CD14-positive monocyte (primary cell): ENCODE results near the gene GADD45GIP1. TPM values are rescaled to one million over a fixed set of nuclear protein-coding genes. Genes with fewer than 3 reads are reported as not detected.

Experiments
- DNase-seq, 3 donors: peaks; one replicate each; pipeline ENCODE4 v3.0.0-alpha.2; 2011 to 2022
- H2AFZ ChIP-seq: 2 replicates; pipeline ENCODE4 v1.6.0; 2012; ENCODE audit warnings: mild to moderate bottlenecking, low read depth, low read length, inconsistent platforms; ENCODE audit not compliant: insufficient read depth, poor library complexity, severe bottlenecking
- H3K27ac ChIP-seq, 2 donors: 1 replicate in 1 of 2; 2 replicates in 1 of 2; pipeline ENCODE4 v1.5.1; 2012 to 2013; ENCODE audit warnings: low read length in 2 of 2, control low read depth in 1 of 2, inconsistent platforms in 1 of 2, low read depth in 1 of 2, mild to moderate bottlenecking in 1 of 2
- H3K27me3 ChIP-seq, 2 donors: one replicate each; pipeline versions ENCODE4 v1.6.0 to v1.6.1; 2011 to 2013; ENCODE audit warnings: low read length in 2 of 2; ENCODE audit not compliant: control insufficient read depth in 2 of 2, insufficient read depth in 2 of 2
- H3K36me3 ChIP-seq, 2 donors: replicated peaks in 1 of 2; 1 replicate in 1 of 2; 2 replicates in 1 of 2; pipeline versions ENCODE4 v1.5.1 to v1.6.1; 2012 to 2013; ENCODE audit warnings: low read length in 2 of 2, control low read depth in 1 of 2, inconsistent platforms in 1 of 2, mild to moderate bottlenecking in 1 of 2; ENCODE audit not compliant: insufficient read depth in 2 of 2, control insufficient read depth in 1 of 2
- H3K4me1 ChIP-seq, 2 donors: 1 replicate in 1 of 2; 2 replicates in 1 of 2; pipeline versions ENCODE4 v1.5.1 to v1.6.1; 2012 to 2013; ENCODE audit warnings: low read length in 2 of 2, control low read depth in 1 of 2, inconsistent platforms in 1 of 2, mild to moderate bottlenecking in 1 of 2, moderate library complexity in 1 of 2; ENCODE audit not compliant: insufficient read depth in 2 of 2, control insufficient read depth in 1 of 2
- H3K4me2 ChIP-seq: replicated peaks from 2 replicates; pipeline ENCODE3; 2012; ENCODE audit warnings: low read length, moderate library complexity, mild to moderate bottlenecking; ENCODE audit not compliant: poor library complexity, severe bottlenecking; ENCODE audit errors: extremely low read depth
- H3K4me3 ChIP-seq, 3 experiments: fragments of 200-600 bp in 1 of 3; sonication (generic) in 1 of 3; replicated peaks in 1 of 3; 1 replicate in 2 of 3; 2 replicates in 1 of 3; pipeline ENCODE4 v1.5.1; 2011 to 2013; ENCODE audit warnings: low read length in 3 of 3, mild to moderate bottlenecking in 3 of 3, control low read depth in 2 of 3, low read depth in 2 of 3, inconsistent platforms in 1 of 3, moderate library complexity in 1 of 3
- H3K79me2 ChIP-seq: 2 replicates; pipeline ENCODE4 v1.6.0; 2012; ENCODE audit warnings: mild to moderate bottlenecking, control low read depth, inconsistent platforms, low read length, moderate library complexity; ENCODE audit not compliant: insufficient read depth
- H3K9ac ChIP-seq: 2 replicates; pipeline ENCODE4 v1.6.0; 2017; ENCODE audit warnings: low read length, mild to moderate bottlenecking; ENCODE audit not compliant: insufficient read depth, poor library complexity, severe bottlenecking
- H3K9me3 ChIP-seq, 2 donors: replicated peaks in 1 of 2; 1 replicate in 1 of 2; 2 replicates in 1 of 2; pipeline versions ENCODE4 v1.5.1 to v1.6.1; 2012 to 2013; ENCODE audit warnings: low read length in 2 of 2, control low read depth in 1 of 2; ENCODE audit not compliant: control insufficient read depth in 1 of 2, insufficient read depth in 1 of 2
- H4K20me1 ChIP-seq: 2 replicates; pipeline ENCODE4 v1.6.0; 2012; ENCODE audit warnings: mild to moderate bottlenecking, low read length, control low read depth, moderate library complexity; ENCODE audit not compliant: insufficient read depth
- H3K27ac Mint-ChIP-seq, 7 donors: one replicate each; pipeline ENCODE4 v1.8.0; 2020; ENCODE audit warnings: mild to moderate bottlenecking in 7 of 7, mixed read lengths in 7 of 7, moderate library complexity in 6 of 7, inconsistent platforms in 2 of 7
- H3K27me3 Mint-ChIP-seq, 3 donors: one replicate each; pipeline ENCODE4 v1.8.0; 2021 to 2022; ENCODE audit warnings: low read depth in 3 of 3, mild to moderate bottlenecking in 3 of 3, mixed read lengths in 3 of 3, moderate library complexity in 3 of 3, inconsistent platforms in 1 of 3
- H3K36me3 Mint-ChIP-seq, 2 donors: one replicate each; pipeline ENCODE4 v1.8.0; 2020; ENCODE audit warnings: mixed read lengths in 2 of 2, inconsistent platforms in 1 of 2, mild to moderate bottlenecking in 1 of 2
- H3K4me1 Mint-ChIP-seq: one replicate; pipeline ENCODE4 v1.8.0; 2020; ENCODE audit warnings: mild to moderate bottlenecking, mixed read lengths
- H3K4me3 Mint-ChIP-seq, 2 donors: one replicate each; pipeline ENCODE4 v1.8.0; 2020; ENCODE audit warnings: mild to moderate bottlenecking in 2 of 2, mixed read lengths in 2 of 2, moderate library complexity in 1 of 2
- H3K9me3 Mint-ChIP-seq, 7 donors: one replicate each; pipeline ENCODE4 v1.8.0; 2020 to 2022; ENCODE audit warnings: mixed read lengths in 7 of 7, mild to moderate bottlenecking in 6 of 7, moderate library complexity in 6 of 7, inconsistent platforms in 2 of 7
- CTCF ChIP-seq: fragments of 200-600 bp; IDR thresholded peaks from one replicate; pipeline ENCODE4 v1.8.0; 2022; ENCODE audit warnings: antibody characterized with exemption, mild to moderate bottlenecking
- WGBS: methylation state at CpG from one replicate; pipeline ENCODE4 v1.1.5; 2013; ENCODE audit warnings: missing lambda C conversion rate; ENCODE audit not compliant: insufficient coverage; 5-methylcytosine and 5-hydroxymethylcytosine counted together
- intact Hi-C, 2 donors: fragments of 100-400 bp; cut with micrococcal nuclease; formaldehyde crosslinking; loops; one replicate each; pipeline versions ENCODE4 v1.15.0 to v1.15.1; 2023
- polyA plus RNA-seq, 3 donors: library from polyadenylated mRNA; depleted of rRNA in 1 of 3; unstranded in 2 of 3; stranded (reverse) in 1 of 3; fragments of 300-500 nt in 2 of 3; fragments of >200 nt in 1 of 3; fragmentation: Illumina TruSeq in 2 of 3; gene quantifications; 1 replicate in 2 of 3; 2 replicates in 1 of 3; pipeline ENCODE4 v1.2.3, GENCODE V29; 2012 to 2021

The GADD45GIP1 gene
- polyA plus RNA-seq, 3 donors: 8.3 to 42.4 (median 31.6) TPM

- no peak overlapping the region for H2AFZ ChIP-seq
- peaks cover 0 to 4% of the 10 kb centered on the region in 2 donors for H3K9me3 ChIP-seq
- H3K4me3 ChIP-seq: no peak overlapping the region
- Mint-ChIP-seq H3K4me3 (no peak overlapping the region), H3K36me3 (no peaks in the 10 kb centered on the region), H3K9me3 (no peaks in the 10 kb centered on the region), H3K27me3 (peaks cover 1 to 4% (median 4%) of the 10 kb centered on the region in 3 donors), H3K4me1 (peaks cover 8% of the 10 kb centered on the region), H3K27ac (peak overlapping the region in 1 of 7 donors; percentile 63)
- H4K20me1 ChIP-seq: no peaks in the 10 kb centered on the region
- H3K27ac ChIP-seq: no peak overlapping the region
- 64% methylated on average over 6 of the region's 10 CpGs for whole genome bisulfite sequencing
- no peak overlapping the region for H3K9ac ChIP-seq
- H3K4me1 ChIP-seq: peaks cover 9 to 12% of the 10 kb centered on the region in 2 donors
- intact Hi-C loops: loop anchor here (5.0 to 10.0 kb wide), 2 partner anchors 33 to 50 kb away; no protein-coding TSS in a partner anchor
- peaks cover 0 to 6% of the 10 kb centered on the region in 2 donors for H3K27me3 ChIP-seq
- H3K4me2 ChIP-seq: no peak overlapping the region
- no peaks in the 10 kb centered on the region for H3K79me2 ChIP-seq
- H3K36me3 ChIP-seq: no peaks in the 10 kb centered on the region
- DNase-seq: no peak
- TF ChIP-seq CTCF: no peak
Measured at GRCh38 chr19:12984683-12985048, 27.6 kb upstream of the GADD45GIP1 start.

- intact Hi-C loops: loop anchor here (5.0 to 10.0 kb wide), 2 partner anchors 33 to 51 kb away; no protein-coding TSS in a partner anchor
- Mint-ChIP-seq H3K4me1 (peaks cover 8% of the 10 kb centered on the region), H3K27me3 (peaks cover 4 to 8% (median 6%) of the 10 kb centered on the region in 3 donors), H3K9me3 (no peaks in the 10 kb centered on the region), H3K4me3 (no peak overlapping the region), H3K36me3 (no peaks in the 10 kb centered on the region), H3K27ac (no peak overlapping the region)
- 75% methylated on average over 3 of the region's 3 CpGs for WGBS
- Histone ChIP-seq H3K79me2 (no peaks in the 10 kb centered on the region), H3K4me2 (no peak overlapping the region), H3K4me3 (no peak overlapping the region), H3K9ac (no peak overlapping the region), H3K9me3 (no peaks in the 10 kb centered on the region), H3K36me3 (no peaks in the 10 kb centered on the region), H3K27ac (no peak overlapping the region), H3K27me3 (peaks cover 0 to 6% of the 10 kb centered on the region in 2 donors), H3K4me1 (peaks cover 9 to 12% of the 10 kb centered on the region in 2 donors), H2AFZ (no peak overlapping the region), H4K20me1 (no peaks in the 10 kb centered on the region)
- no peak for DNase-seq
- no peak for TF ChIP-seq CTCF
Measured at GRCh38 chr19:12984143-12984627, 27.2 kb upstream of the GADD45GIP1 start.
